HT-29 (cell line): ENCODE results near the gene TRAPPC4. TPM values are rescaled to one million over a fixed set of nuclear protein-coding genes. Genes with fewer than 3 reads are reported as not detected.
"Not testable (repeated sequence)": the region's sequence is repeated elsewhere in the genome, so short reads cannot be mapped to it uniquely, and the experiment has no call there.

Source experiments
- DNase-seq: peaks from one replicate; pipeline ENCODE4 v3.0.0-alpha.2; 2015; ENCODE audit warnings: low spot score
- total RNA-seq: library from RNA; depleted of rRNA; stranded (reverse); fragments of >200 nt; shearing (Covaris generic); gene quantifications from 2 replicates; pipeline ENCODE4 v1.2.3, GENCODE V29; 2014; rRNA removed

TRAPPC4 gene, protein sequence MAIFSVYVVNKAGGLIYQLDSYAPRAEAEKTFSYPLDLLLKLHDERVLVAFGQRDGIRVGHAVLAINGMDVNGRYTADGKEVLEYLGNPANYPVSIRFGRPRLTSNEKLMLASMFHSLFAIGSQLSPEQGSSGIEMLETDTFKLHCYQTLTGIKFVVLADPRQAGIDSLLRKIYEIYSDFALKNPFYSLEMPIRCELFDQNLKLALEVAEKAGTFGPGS
- 60.5 and 75.0 TPM in 2 replicates for total RNA-seq

DNA sequence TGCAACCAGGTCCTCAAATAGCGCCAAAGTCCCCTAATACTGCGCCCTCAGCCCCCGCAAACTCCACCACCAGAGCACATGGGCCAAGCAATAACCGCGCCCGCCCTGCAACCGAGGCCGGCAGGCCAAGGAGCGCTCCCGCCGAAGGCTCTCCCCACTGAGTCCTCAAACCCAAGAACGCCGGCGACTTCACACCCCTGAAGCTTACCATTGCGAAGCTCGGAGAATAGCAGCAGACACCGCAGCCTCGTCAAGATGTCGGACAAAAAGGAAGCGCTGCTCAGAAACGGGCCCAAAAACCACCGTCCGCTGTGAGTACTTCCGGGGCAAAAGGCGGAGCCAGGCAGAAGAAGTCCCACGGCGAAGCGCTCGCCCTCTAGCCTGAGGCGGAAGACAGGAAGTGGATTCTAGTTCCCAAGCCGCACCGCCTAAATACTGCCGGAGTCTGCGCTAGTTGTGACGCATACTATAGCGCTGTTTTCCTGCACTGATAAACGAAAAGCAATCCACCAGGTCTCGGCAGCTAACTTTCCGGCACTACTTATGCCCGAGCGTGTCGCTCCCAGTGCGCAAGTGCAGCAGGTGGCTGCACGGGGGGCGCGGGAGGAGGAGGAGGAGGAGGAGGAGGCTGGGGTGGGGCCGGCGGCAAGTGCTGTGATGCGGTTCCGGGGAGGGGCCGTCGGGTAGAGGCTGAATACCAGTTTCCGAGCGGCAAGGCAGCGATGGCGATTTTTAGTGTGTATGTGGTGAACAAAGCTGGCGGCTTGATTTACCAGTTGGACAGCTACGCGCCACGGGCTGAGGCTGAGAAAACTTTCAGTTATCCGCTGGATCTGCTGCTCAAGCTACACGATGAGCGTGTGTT lies at the start of gene TRAPPC4, which contains the start of gene RPS25:
Gene TRAPPC4, plus strand, starts transcription at position 693 of the 865 bp plus-strand sequence. Its CDS starts 30 bp downstream, at position 723.
Gene RPS25, minus strand, starts transcription at position 270 of the 865 bp plus-strand sequence. Its CDS starts 59 bp downstream, at position 211.
- peak; percentile 99 for DNase-seq

DNA sequence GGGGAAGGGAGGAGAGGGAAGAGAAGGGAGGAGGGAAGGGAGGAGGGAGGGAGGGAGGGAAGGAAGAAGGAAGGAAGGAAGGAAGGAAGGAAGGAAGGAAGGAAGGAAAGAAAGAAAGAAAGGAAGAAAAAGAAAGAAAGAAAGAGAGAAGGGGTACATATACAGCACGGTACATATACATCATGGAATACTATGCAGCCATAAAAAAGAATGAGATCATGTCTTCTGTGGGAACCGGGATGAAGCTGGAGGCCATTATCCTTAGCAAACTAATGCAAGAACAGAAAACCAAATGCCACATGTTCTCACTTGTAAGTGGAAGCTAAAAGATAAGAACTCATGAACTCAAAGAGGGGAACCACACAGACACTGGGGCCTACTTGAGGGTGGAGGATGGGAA lies 49.1 kb upstream of the TRAPPC4 start:
- not testable (repeated sequence) for DNase-seq

DNA sequence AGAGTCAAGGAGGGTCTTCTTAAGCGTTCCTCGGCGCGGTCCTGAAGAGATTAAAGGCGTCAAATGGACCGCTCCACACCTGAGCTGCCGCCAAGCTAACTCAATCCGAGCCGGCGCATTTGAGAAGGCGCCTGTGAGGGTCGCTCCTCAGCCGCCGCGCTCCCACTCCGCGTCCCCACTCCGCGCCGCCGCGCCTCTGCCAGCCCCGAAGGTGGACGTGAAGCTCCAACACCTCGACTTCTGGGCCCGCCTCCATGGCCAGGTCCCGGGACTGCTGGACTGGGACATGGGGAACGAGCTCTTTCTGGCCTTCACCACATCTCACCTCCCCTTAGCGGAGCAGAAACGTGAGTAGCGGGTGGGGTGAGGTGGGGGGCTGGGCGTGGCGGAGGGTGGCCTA lies 46.9 kb upstream of the TRAPPC4 start, which contains the start of gene FOXR1:
Gene FOXR1, plus strand, starts transcription at position 116 of the 400 bp plus-strand sequence. Its CDS starts 171 bp downstream, at position 287.
- DNase-seq = no peak

DNA sequence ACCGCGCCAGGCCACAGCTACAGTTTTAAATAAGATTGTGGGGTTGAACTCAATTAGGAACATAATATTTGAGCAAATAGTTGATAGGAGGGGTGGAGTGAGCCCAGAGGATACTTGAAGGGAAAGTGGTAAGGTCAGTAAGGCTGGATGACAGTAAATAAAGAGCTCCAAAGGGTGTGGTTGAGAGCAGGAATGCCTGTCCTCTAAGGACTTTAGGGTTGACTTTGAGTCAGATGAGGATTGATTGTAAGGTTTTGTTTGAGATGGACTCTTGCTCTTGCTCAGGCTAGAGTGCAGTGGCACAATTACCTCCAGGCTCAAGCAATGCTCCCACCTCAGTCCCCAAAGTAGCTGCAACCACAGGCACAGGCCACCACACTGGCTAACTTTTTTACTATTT lies 44.6 kb upstream of the TRAPPC4 start:
- DNase-seq = no peak

DNA sequence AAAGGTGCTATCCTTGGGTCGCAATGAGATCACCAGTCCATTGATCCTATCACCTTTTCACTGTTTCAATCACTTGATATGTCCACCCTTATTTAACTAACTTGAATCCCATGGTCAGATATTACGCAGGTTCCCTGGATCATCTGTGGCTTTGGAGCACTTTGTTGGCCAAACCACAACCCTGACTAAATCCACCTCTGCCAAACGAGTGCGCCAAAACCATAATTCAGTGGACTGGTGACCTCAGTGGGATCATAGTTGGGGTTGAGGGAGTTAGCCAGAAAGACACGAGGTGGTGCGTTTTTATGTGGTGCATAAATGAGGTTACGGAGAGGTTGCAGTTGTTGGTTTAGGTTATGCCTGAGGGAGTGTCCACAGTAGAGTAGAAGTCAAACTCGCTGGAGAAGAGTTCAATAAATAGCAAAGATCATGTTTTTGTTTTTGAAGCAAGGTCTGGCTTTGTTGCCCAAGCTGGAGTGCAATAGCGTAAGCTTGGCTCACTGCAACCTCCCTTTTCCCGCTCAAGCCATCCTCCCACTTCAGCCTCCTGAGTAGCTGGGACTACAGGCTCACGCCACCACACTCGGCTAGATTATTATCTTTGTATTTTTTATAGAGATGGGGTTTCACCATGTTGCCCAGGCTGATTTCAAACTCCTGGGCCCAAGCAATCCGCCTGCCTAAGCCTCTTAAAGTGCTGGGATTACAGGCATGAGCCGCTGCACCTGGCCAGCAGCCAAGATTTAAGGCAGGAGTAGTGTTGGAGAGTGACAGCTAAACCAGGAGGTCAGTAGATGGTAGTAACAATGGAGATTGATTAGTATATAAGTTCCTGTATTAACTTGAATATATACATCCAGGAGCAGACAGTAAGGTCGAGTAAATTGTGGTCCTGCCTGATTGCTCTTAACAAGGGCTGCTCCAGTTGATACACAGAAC lies 42.5 kb upstream of the TRAPPC4 start:
- DNase-seq = peak; percentile 35

DNA sequence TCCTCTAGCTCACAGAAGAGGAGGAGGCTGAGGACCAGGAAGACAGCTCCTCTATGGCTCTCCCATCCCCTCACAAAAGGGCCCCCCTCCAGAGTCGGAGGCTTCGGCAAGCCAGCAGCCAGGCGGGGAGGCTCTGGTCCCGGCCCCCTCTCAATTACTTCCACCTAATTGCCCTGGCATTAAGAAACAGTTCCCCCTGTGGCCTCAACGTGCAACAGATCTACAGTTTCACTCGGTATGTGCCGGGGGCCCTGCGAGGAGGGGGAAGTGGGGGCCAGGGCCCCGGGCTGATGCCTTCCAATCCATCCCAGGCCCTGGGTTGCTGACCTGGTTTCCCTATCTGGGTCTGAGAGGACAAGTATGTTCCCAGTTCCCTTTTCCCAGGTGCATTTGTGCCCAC lies 39.1 kb upstream of the TRAPPC4 start:
- no peak for DNase-seq

DNA sequence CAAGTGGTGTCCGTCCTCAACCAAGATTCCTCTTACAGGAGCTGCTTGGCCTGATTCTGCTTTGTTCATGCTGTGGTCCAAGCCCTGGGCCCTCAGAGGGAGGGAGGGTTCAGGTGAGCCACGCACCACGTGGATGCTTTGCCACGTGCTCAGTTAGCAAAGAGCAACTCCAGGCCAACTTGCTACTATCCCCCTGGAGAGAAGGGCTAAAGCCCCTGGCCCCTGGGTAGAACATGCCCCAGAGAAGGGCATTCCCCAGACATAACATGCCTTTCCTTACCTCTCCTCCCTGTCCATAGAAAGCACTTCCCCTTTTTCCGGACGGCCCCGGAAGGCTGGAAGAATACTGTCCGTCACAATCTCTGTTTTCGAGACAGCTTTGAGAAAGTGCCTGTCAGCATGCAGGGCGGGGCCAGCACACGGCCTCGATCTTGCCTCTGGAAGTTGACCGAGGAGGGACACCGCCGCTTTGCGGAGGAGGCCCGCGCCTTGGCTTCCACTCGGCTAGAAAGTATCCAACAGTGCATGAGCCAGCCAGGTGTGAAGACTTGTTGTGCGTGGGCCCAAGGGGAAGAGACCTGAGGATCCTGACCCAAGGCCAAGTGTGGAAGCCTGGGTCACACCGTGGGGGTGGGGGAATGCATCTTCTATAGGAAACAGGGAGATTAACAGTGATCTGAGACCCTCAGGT lies 38.2 kb upstream of the TRAPPC4 start:
- no peak for DNase-seq

DNA sequence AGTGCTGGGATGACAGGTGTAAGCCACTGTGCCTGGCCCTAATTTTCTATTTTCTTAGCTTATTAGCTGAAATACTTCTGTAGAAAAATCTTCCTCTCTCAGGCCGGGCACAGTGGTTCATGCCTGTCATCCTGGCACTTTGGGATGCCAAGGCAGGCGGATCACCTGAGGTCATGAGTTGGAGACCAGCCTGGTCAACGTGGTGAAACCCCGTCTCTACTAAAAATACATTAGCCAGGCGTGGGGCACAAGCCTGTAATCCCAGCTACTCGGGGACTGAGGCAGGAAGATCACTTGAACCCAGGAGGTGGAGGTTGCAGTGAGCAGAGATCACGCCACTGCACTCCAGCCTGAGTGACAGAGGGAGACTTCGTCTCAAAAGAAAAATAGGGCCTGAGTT lies 34.2 kb upstream of the TRAPPC4 start:
- not testable (repeated sequence) for DNase-seq

DNA sequence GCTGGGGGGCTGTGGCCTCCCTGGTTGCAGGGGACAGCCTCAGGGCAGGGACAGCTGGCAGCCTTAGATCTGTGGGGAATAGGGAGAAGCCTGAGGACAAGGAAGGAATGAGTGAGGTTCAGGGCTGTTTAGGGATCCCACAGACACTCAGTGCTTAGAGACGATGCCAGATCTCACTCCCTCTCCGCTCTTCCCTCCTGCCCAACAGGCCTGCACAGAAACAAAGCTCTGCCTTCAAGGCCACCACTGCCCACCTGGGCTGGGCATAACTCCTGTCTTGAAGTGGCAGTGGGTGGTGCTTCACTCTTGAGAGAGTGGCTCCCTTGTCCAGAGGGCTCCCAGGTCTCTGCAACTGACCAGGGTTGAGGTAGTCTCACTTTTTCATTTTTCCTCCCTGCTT lies 33.7 kb upstream of the TRAPPC4 start:
- DNase-seq = no peak

DNA sequence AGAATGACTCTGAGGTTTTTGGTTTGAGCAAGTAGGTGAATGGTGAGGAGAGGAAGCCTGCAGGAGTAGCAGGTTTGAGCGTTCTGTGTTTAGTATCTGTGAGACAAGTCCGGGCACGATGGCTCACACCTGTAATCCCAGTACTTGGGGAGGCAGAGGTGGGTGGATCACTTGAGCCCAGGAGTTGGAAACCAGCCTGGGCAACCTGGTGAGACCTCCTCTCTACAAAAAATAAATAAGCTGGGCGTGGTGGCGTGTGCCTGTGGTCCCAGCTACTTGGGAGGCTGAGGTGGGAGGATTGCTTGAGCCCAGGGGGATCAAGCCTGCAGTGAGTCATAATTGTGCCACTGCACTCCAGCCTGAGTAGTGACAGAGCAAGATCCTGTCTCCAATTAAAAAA lies 30.3 kb upstream of the TRAPPC4 start:
- DNase-seq = no peak

DNA sequence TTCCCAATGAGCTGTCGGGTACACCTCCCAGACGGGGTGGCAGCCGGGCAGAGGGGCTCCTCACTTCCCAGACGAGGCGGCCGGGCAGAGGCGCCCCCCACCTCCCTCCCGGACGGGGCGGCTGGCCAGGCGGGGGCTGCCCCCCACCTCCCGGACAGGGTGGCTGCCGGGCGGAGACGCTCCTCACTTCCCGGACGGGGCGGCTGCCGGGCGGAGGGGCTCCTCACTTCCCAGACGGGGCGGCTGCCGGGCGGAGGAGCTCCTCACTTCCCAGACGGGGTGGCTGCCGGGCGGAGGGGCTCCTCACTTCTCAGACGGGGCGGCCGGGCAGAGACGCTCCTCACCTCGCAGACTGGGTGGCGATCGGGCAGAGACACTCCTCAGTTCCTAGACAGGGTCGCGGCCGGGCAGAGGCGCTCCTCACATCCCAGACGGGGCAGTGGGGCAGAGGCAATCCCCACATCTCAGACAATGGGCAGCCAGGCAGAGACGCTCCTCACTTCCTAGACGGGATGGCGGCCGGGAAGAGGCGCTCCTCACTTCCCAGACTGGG lies 27.0 kb upstream of the TRAPPC4 start:
- DNase-seq = not testable (repeated sequence)

DNA sequence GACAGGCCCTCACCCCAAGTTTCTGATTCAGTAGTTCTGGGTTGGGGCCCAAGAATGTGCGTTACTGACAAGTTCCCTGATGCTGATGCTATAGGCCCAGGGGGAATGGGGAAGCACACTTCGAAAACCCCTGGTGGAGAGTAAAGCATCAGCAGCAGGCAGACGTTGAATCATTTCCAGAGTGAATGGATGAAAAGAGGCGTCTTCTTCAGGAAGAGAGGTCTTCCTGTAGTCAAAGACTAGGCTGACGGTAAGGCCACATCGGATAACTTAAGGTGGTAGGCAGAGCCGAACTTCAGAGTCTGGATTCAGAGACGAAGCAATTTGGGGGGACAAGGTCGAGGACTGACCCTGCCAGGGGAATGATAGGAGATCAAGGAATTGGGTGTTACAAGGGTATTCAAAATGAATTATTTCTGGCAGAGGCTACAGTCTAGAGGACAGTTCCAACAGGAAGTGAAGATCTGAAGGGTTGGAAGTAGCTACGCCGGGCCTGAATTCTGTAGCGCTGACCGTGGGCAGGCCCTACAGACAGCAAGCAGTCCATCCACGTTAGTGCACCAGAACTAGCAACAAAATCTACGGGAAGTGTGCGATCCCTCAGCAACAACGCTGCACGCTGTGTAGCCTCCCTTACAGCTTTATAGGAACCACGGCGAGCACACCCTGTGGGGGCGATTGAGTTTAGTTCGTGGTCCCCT lies 21.5 kb upstream of the TRAPPC4 start:
- peak; percentile 13 for DNase-seq

DNA sequence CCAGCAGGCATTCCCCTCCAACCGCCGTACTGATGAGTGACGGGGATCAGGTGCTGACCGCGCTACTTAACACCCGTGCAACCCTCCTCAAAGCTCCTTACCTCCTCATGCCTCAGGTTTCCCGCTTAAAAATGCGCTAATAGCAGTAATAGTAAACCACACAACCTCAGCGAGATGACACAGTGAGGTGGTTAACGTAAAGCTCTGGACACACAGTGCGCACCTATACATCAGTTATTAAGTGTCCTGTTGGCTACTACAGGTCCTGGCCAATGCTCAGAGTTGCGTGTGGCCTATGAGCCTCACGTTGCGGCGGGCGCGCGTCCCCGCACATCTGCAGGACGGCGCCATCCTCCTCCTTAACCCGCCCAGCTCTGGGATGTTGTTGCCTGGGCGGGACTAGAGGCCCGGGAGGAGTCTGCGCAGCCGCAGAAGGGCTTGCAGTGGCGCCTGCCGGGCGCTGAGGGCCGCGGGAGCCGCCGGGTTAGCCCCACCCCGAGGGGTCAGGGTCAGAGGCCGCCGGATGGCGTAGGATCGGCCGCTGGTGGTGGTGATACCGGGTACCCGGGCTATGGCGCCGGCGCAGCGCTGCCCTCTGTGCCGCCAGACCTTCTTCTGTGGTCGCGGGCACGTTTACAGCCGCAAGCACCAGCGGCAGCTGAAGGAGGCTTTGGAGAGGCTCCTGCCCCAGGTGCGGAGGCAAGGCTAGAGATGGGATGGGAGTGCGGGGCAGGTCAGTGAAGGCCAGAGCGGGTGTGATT lies 20.8 kb upstream of the TRAPPC4 start, which contains the start of gene CENATAC:
Gene CENATAC, plus strand, starts transcription at position 512 of the 761 bp plus-strand sequence. Its CDS starts 60 bp downstream, at position 572.
- peak; percentile 96 for DNase-seq

DNA sequence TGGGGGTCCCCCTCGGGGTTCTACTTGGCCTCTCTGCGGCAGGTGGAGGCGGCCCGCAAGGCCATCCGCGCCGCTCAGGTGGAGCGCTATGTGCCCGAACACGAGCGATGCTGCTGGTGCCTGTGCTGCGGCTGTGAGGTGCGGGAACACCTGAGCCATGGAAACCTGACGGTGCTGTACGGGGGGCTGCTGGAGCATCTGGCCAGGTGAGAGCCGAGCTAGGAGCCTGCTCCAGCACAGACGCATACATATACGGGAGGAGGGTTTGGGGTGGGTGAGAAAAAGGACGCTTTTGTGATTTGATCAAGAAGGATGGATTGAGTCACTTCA lies 20.2 kb upstream of the TRAPPC4 start:
- DNase-seq = no peak

DNA sequence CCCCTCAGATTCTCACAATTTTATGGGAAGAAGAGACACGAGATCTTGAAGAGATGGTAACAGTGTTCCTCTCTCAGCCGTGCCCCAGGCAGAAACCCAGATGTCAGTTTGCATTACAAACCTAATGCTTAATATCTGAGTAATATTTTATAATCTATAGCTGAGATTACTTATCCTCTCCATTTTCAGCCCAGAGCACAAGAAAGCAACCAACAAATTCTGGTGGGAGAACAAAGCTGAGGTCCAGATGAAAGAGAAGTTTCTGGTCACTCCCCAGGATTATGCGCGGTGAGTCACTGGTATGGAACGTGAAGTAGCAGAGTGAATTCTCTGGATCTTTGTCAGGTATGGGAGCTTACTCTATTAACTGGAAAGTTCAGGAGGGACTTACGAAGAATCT lies 19.7 kb upstream of the TRAPPC4 start:
- DNase-seq = peak; percentile 82

DNA sequence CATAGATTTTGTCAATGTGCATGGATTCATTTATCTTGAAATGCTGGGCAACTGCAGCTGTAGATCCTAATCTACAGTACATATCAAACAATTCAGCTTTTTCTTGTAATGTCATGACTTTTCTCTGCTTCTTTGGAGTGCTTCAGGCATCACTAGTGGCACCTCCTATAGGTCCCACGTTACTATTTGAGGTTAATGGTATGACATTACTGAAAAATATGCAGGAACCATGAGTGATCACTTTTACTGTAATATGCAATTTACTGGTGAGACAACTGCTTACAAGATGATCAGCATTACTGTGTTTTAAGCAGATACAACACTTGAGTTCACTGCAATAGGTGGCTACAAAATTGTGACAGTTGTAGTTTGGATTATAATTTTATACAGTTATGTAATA lies 17.7 kb upstream of the TRAPPC4 start:
- DNase-seq = no peak

DNA sequence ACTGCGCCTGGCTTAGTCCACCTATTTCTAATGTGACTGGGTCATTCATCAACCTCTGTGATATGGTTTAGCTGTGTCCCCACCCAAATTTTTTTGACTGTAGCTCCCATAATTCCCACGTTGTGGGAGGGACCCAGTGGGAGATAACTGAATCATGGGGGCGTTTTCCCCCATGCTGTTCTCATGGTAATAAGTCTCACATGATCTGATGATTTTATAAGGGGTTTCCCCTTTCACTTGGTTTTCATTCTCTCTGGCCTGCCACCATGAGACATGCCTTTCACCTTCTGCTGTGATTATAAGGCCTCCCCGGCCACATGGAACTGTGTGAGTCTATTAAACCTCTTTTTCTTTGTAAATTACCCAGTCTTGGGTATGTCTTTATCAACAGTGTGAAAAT lies 11.9 kb upstream of the TRAPPC4 start:
- DNase-seq = no peak

DNA sequence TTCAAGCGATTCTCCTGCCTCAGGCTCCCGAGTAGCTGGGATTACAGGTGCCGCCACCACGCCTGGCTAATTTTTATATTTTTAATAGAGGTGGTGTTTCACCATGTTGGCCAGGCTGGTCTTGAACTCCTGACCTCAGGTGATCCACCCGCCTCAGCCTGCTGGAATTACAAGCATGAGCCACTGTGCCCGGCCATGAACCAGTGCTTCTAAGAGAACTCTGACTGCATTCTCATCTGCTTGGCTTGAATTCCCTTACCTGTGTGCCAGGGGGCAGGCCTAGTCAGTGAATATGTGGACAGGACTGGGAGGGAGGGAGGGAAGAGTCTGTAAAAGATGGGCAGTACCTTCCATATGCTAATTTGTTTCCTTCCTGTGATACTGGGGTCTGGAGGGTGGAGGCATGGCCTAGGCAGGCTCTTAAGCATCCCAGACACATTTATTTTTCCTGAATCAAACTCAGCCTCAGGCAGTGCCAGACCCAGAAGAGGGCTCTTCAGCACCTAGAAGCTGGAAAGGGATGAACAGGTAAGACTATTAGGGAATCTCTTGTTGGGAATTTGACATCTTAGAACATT lies 7.0 kb upstream of the TRAPPC4 start:
- no peak for DNase-seq
